Measurements from ENCODE around the gene SOHLH1.

Gene SOHLH1

GRCh38 chr9:135690836-135691570 lies 8.3 kb downstream of the SOHLH1 start:
- H3K9ac ChIP-seq (ENCODE audit: low read length) = no peak overlapping the region
- no peak overlapping the region for H3K4me3 ChIP-seq (ENCODE audit: low read length)
- no peaks in the 10 kb centered on the region for H3K9me3 ChIP-seq (ENCODE audit: control insufficient read depth, low read length)
- H3K36me3 ChIP-seq (ENCODE audit: control insufficient read depth, insufficient read depth, low read length, severe bottlenecking) = no peaks in the 10 kb centered on the region
- DNase-seq (ENCODE audit: low read depth) = no peak
- no peaks in the 10 kb centered on the region for H3K4me1 ChIP-seq (ENCODE audit: control insufficient read depth, insufficient read depth, low read length)
- H3K27me3 ChIP-seq (replicated peaks; ENCODE audit: control insufficient read depth, insufficient read depth, low read length) = peaks cover 33% of the 10 kb centered on the region

- H3K9ac ChIP-seq (ENCODE audit: low read length) = no peak overlapping the region
- H3K36me3 ChIP-seq (ENCODE audit: control insufficient read depth, insufficient read depth, low read length, severe bottlenecking) = no peaks in the 10 kb centered on the region
- H3K4me1 ChIP-seq (ENCODE audit: control insufficient read depth, insufficient read depth, low read length) = no peaks in the 10 kb centered on the region
- peaks cover 34% of the 10 kb centered on the region for H3K27me3 ChIP-seq (replicated peaks; ENCODE audit: control insufficient read depth, insufficient read depth, low read length)
- no peaks in the 10 kb centered on the region for H3K9me3 ChIP-seq (ENCODE audit: control insufficient read depth, low read length)
- no peak overlapping the region for H3K4me3 ChIP-seq (ENCODE audit: low read length)
- DNase-seq (ENCODE audit: low read depth) = no peak
These were observed 10.3 kb downstream of the SOHLH1 start for GRCh38 chr9:135689011-135689410.

GRCh38 chr9:135687216-135687615 lies 12.1 kb downstream of the SOHLH1 start:
- Histone ChIP-seq H3K9me3 (ENCODE audit: control insufficient read depth, low read length) (no peaks in the 10 kb centered on the region), H3K4me1 (ENCODE audit: control insufficient read depth, insufficient read depth, low read length) (no peaks in the 10 kb centered on the region), H3K36me3 (ENCODE audit: control insufficient read depth, insufficient read depth, low read length, severe bottlenecking) (no peaks in the 10 kb centered on the region), H3K27me3 (replicated peaks; ENCODE audit: control insufficient read depth, insufficient read depth, low read length) (peaks cover 30% of the 10 kb centered on the region), H3K9ac (ENCODE audit: low read length) (no peak overlapping the region), H3K4me3 (ENCODE audit: low read length) (no peak overlapping the region)
- no peak for DNase-seq (ENCODE audit: low read depth)

- no peak for DNase-seq (ENCODE audit: low read depth)
- Histone ChIP-seq H3K4me1 (ENCODE audit: control insufficient read depth, insufficient read depth, low read length) (no peaks in the 10 kb centered on the region), H3K27me3 (replicated peaks; ENCODE audit: control insufficient read depth, insufficient read depth, low read length) (peaks cover 25% of the 10 kb centered on the region), H3K36me3 (ENCODE audit: control insufficient read depth, insufficient read depth, low read length, severe bottlenecking) (no peaks in the 10 kb centered on the region), H3K4me3 (ENCODE audit: low read length) (no peak overlapping the region), H3K9me3 (ENCODE audit: control insufficient read depth, low read length) (no peaks in the 10 kb centered on the region), H3K9ac (ENCODE audit: low read length) (no peak overlapping the region)
These were observed 14.6 kb downstream of the SOHLH1 start for GRCh38 chr9:135684691-135685090.

- H3K4me3 ChIP-seq (ENCODE audit: low read length) = no peak overlapping the region
- H3K9ac ChIP-seq (ENCODE audit: low read length) = no peak overlapping the region
- peaks cover 21% of the 10 kb centered on the region for H3K27me3 ChIP-seq (replicated peaks; ENCODE audit: control insufficient read depth, insufficient read depth, low read length)
- no peak for DNase-seq (ENCODE audit: low read depth)
- no peaks in the 10 kb centered on the region for H3K36me3 ChIP-seq (ENCODE audit: control insufficient read depth, insufficient read depth, low read length, severe bottlenecking)
- no peaks in the 10 kb centered on the region for H3K9me3 ChIP-seq (ENCODE audit: control insufficient read depth, low read length)
- H3K4me1 ChIP-seq (ENCODE audit: control insufficient read depth, insufficient read depth, low read length) = no peaks in the 10 kb centered on the region
These were observed 15.8 kb downstream of the SOHLH1 start for GRCh38 chr9:135683401-135684034.

GRCh38 chr9:135681161-135681560 lies 18.1 kb downstream of the SOHLH1 start:
- no peaks in the 10 kb centered on the region for H3K4me1 ChIP-seq (ENCODE audit: control insufficient read depth, insufficient read depth, low read length)
- no peaks in the 10 kb centered on the region for H3K9me3 ChIP-seq (ENCODE audit: control insufficient read depth, low read length)
- no peak overlapping the region for H3K9ac ChIP-seq (ENCODE audit: low read length)
- DNase-seq (ENCODE audit: low read depth) = no peak
- no peaks in the 10 kb centered on the region for H3K36me3 ChIP-seq (ENCODE audit: control insufficient read depth, insufficient read depth, low read length, severe bottlenecking)
- no peak overlapping the region for H3K4me3 ChIP-seq (ENCODE audit: low read length)
- H3K27me3 ChIP-seq (replicated peaks; ENCODE audit: control insufficient read depth, insufficient read depth, low read length) = peaks cover 15% of the 10 kb centered on the region

- H3K9me3 ChIP-seq (ENCODE audit: control insufficient read depth, low read length) = no peaks in the 10 kb centered on the region
- H3K27me3 ChIP-seq (replicated peaks; ENCODE audit: control insufficient read depth, insufficient read depth, low read length) = peaks cover 14% of the 10 kb centered on the region
- no peak overlapping the region for H3K9ac ChIP-seq (ENCODE audit: low read length)
- H3K4me1 ChIP-seq (ENCODE audit: control insufficient read depth, insufficient read depth, low read length) = no peaks in the 10 kb centered on the region
- DNase-seq (ENCODE audit: low read depth) = no peak
- H3K4me3 ChIP-seq (ENCODE audit: low read length) = no peak overlapping the region
- H3K36me3 ChIP-seq (ENCODE audit: control insufficient read depth, insufficient read depth, low read length, severe bottlenecking) = no peaks in the 10 kb centered on the region
These were observed 19.2 kb downstream of the SOHLH1 start for GRCh38 chr9:135680056-135680455.

GRCh38 chr9:135678236-135679017 lies 20.9 kb downstream of the SOHLH1 start:
- DNase-seq (ENCODE audit: low read depth) = no peak
- Histone ChIP-seq H3K4me1 (ENCODE audit: control insufficient read depth, insufficient read depth, low read length) (no peaks in the 10 kb centered on the region), H3K36me3 (ENCODE audit: control insufficient read depth, insufficient read depth, low read length, severe bottlenecking) (no peaks in the 10 kb centered on the region), H3K9me3 (ENCODE audit: control insufficient read depth, low read length) (no peaks in the 10 kb centered on the region), H3K9ac (ENCODE audit: low read length) (no peak overlapping the region), H3K27me3 (replicated peaks; ENCODE audit: control insufficient read depth, insufficient read depth, low read length) (peaks cover 4% of the 10 kb centered on the region), H3K4me3 (ENCODE audit: low read length) (no peak overlapping the region)

GRCh38 chr9:135677641-135678168 lies 21.6 kb downstream of the SOHLH1 start:
- Histone ChIP-seq H3K9me3 (ENCODE audit: control insufficient read depth, low read length) (no peaks in the 10 kb centered on the region), H3K9ac (ENCODE audit: low read length) (no peak overlapping the region), H3K36me3 (ENCODE audit: control insufficient read depth, insufficient read depth, low read length, severe bottlenecking) (no peaks in the 10 kb centered on the region), H3K27me3 (replicated peaks; ENCODE audit: control insufficient read depth, insufficient read depth, low read length) (peaks cover 4% of the 10 kb centered on the region), H3K4me3 (ENCODE audit: low read length) (no peak overlapping the region), H3K4me1 (ENCODE audit: control insufficient read depth, insufficient read depth, low read length) (no peaks in the 10 kb centered on the region)
- no peak for DNase-seq (ENCODE audit: low read depth)

- Histone ChIP-seq H3K9me3 (ENCODE audit: control insufficient read depth, low read length) (no peaks in the 10 kb centered on the region), H3K4me3 (ENCODE audit: low read length) (no peak overlapping the region), H3K9ac (ENCODE audit: low read length) (no peak overlapping the region), H3K4me1 (ENCODE audit: control insufficient read depth, insufficient read depth, low read length) (no peaks in the 10 kb centered on the region), H3K27me3 (replicated peaks; ENCODE audit: control insufficient read depth, insufficient read depth, low read length) (peaks cover 8% of the 10 kb centered on the region), H3K36me3 (ENCODE audit: control insufficient read depth, insufficient read depth, low read length, severe bottlenecking) (no peaks in the 10 kb centered on the region)
- DNase-seq (ENCODE audit: low read depth) = no peak
These were observed 22.4 kb downstream of the SOHLH1 start for GRCh38 chr9:135676891-135677290.

GRCh38 chr9:135674977-135675376 lies 24.3 kb downstream of the SOHLH1 start:
- Histone ChIP-seq H3K36me3 (ENCODE audit: control insufficient read depth, insufficient read depth, low read length, severe bottlenecking) (no peaks in the 10 kb centered on the region), H3K4me1 (ENCODE audit: control insufficient read depth, insufficient read depth, low read length) (no peaks in the 10 kb centered on the region), H3K9me3 (ENCODE audit: control insufficient read depth, low read length) (no peaks in the 10 kb centered on the region), H3K9ac (ENCODE audit: low read length) (no peak overlapping the region), H3K27me3 (replicated peaks; ENCODE audit: control insufficient read depth, insufficient read depth, low read length) (peaks cover 5% of the 10 kb centered on the region), H3K4me3 (ENCODE audit: low read length) (no peak overlapping the region)
- no peak for DNase-seq (ENCODE audit: low read depth)
